ENCODE results near the gene CNTNAP5. TPM values are rescaled to one million over a fixed set of nuclear protein-coding genes. Genes with fewer than 3 reads are reported as not detected.

CNTNAP5 gene
- total RNA-seq, 1 donor = not detected

DNA sequence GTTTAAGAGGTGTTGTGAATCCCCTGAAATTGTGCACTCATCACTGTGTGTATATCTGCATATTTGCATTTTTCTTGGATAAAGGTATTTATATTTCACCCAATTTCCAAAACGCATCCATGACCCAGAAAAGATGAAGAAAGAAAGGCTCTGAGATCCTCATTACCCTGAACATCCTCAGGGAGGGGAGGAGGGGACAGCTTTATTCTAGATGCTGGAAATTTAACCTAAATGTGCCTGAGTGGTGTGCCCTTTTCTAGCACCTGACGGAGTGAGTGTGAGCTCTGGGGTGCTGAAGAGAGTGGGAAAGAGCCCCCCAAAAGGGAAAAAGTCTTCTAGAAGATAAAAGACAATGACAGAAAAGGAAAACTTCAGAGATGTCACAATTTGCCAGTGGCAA is 20.8 kb downstream of the CNTNAP5 start:
- Histone ChIP-seq H3K27me3 (ENCODE audit: insufficient read depth, low read length) (no peaks in the 10 kb centered on the region), H3K9me3 (ENCODE audit: low read depth, low read length) (no peaks in the 10 kb centered on the region), H3K4me1 (ENCODE audit: insufficient read depth, low read length) (no peaks in the 10 kb centered on the region), H3K4me3 (ENCODE audit: low read length) (no peak overlapping the region)

GRCh38 chr2:124046332-124046731 is 21.2 kb downstream of the CNTNAP5 start:
- Histone ChIP-seq H3K4me1 (ENCODE audit: insufficient read depth, low read length) (no peaks in the 10 kb centered on the region), H3K4me3 (ENCODE audit: low read length) (no peak overlapping the region), H3K27me3 (ENCODE audit: insufficient read depth, low read length) (no peaks in the 10 kb centered on the region), H3K9me3 (ENCODE audit: low read depth, low read length) (no peaks in the 10 kb centered on the region)

DNA sequence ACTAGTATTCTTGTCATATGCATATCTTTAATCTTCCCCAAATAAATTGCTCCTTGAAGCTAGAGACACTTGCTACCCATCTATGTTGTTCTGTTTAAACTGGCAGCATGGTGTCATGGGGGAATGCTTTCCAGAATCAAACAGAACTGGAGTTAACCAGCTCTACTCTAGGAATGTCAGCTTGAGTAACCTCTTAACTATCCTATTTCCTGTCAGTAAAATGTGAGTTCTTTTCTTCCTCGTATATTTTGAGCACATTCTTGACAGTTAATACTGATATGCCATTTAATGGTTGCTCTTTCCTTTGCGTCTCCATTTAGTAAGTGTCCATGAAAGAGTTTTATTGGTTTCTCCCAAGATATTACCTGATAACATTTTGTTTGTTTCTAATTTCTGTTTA is 23.0 kb downstream of the CNTNAP5 start:
- H3K27me3 ChIP-seq (ENCODE audit: insufficient read depth, low read length) = no peaks in the 10 kb centered on the region
- no peaks in the 10 kb centered on the region for H3K4me1 ChIP-seq (ENCODE audit: insufficient read depth, low read length)
- no peak overlapping the region for H3K4me3 ChIP-seq (ENCODE audit: low read length)
- H3K9me3 ChIP-seq (ENCODE audit: low read depth, low read length) = no peaks in the 10 kb centered on the region

GRCh38 chr2:124048664-124049063 is 23.6 kb downstream of the CNTNAP5 start:
- Histone ChIP-seq H3K4me3 (ENCODE audit: low read length) (no peak overlapping the region), H3K27me3 (ENCODE audit: insufficient read depth, low read length) (no peaks in the 10 kb centered on the region), H3K9me3 (ENCODE audit: low read depth, low read length) (no peaks in the 10 kb centered on the region), H3K4me1 (ENCODE audit: insufficient read depth, low read length) (no peaks in the 10 kb centered on the region)

DNA sequence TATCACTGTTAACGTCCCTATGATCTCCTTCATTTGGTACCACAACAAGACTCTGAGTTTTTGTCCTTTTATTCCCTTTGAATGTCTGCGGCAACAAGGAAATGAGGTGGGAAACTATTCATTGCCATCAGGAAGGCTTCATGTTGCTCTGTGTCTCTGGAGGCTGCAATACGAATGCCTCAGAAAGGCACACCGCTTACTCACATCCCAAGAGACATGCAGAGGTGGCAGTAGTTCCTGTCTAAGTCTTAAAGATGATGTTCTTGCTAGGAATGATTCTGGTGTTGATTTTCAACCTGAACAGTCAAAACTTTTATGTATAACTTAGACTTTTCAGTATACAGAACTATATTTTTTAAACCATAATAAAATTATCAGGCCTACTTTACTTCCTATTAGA is 24.0 kb downstream of the CNTNAP5 start:
- Histone ChIP-seq H3K9me3 (ENCODE audit: low read depth, low read length) (no peaks in the 10 kb centered on the region), H3K4me3 (ENCODE audit: low read length) (no peak overlapping the region), H3K4me1 (ENCODE audit: insufficient read depth, low read length) (no peaks in the 10 kb centered on the region), H3K27me3 (ENCODE audit: insufficient read depth, low read length) (no peaks in the 10 kb centered on the region)

DNA sequence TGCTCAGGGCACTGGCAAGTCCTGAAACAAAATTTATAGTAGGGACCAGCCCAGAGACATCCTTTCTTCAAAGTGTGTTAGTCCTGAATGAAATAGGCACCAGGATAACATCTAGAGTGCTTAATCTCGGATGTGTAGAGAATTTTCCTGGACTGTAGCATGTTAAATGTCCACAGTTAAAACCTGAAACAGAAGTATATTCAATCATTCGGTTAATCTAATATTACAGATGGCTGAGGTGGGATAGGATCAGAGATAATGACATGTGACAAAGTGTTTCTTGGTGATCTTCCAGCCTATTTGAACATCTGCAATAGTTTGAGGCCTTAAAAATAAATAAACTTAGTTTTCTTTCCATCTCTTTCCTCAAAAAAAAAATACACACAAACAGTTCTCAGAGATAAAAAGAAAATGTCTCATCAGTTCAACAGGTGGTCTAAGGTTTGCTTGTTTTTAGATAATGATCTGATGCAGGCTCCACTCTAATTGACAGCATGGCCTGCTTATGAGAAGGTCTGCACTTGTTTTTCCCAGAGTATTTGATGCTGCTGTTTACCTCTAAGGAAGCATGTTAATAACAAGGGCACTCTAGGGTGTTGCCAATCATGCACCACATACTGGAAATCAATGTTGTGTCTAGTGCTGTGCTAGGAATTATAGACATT is 25.9 kb downstream of the CNTNAP5 start:
- Histone ChIP-seq H3K9me3 (ENCODE audit: low read depth, low read length) (no peaks in the 10 kb centered on the region), H3K4me1 (ENCODE audit: insufficient read depth, low read length) (no peaks in the 10 kb centered on the region), H3K4me3 (ENCODE audit: low read length) (no peak overlapping the region), H3K27me3 (ENCODE audit: insufficient read depth, low read length) (no peaks in the 10 kb centered on the region)

DNA sequence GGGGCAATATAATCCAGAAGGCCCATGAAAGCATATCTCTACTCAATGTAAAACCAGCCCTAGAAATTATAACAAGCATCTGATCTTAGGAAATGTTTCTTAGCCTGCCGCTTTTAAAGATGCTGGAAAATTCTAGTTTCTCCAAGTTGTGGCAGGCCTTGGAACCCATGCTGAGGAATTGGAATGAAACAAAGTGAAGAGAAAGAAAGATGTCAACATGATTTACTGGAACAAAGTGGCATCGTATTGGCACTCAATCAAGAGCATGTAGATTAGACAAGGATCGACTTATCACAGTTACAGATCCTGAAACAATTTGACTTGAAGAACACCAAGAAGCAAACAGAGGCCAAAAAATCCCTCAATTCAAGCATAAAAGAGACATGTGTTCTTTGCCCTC is 28.7 kb downstream of the CNTNAP5 start:
- no peaks in the 10 kb centered on the region for H3K9me3 ChIP-seq (ENCODE audit: low read depth, low read length)
- H3K4me1 ChIP-seq (ENCODE audit: insufficient read depth, low read length) = no peaks in the 10 kb centered on the region
- no peak overlapping the region for H3K4me3 ChIP-seq (ENCODE audit: low read length)
- no peaks in the 10 kb centered on the region for H3K27me3 ChIP-seq (ENCODE audit: insufficient read depth, low read length)

DNA sequence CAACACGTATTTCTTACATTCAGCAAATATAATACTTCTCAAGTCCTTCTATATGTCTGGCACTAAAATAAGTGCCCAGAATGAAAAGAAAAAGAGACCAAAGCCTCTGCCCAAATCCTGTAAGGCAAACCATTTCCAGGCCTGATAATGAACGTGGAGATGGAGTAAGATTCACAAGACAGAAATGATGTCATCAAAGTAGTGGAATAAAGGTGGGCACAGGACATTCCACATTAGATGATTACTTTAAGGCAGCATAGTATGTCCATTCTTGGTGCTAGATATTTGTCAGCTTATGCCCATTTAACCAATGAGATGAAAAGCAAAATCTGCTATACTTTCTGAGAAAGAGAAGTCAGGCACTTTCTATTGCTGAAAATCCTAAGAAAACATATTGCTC is 38.5 kb downstream of the CNTNAP5 start:
- Histone ChIP-seq H3K9me3 (ENCODE audit: low read depth, low read length) (no peaks in the 10 kb centered on the region), H3K4me3 (ENCODE audit: low read length) (no peak overlapping the region), H3K4me1 (ENCODE audit: insufficient read depth, low read length) (no peaks in the 10 kb centered on the region), H3K27me3 (ENCODE audit: insufficient read depth, low read length) (no peaks in the 10 kb centered on the region)

GRCh38 chr2:124065636-124066035 is 40.5 kb downstream of the CNTNAP5 start:
- no peaks in the 10 kb centered on the region for H3K9me3 ChIP-seq (ENCODE audit: low read depth, low read length)
- no peaks in the 10 kb centered on the region for H3K4me1 ChIP-seq (ENCODE audit: insufficient read depth, low read length)
- no peak overlapping the region for H3K4me3 ChIP-seq (ENCODE audit: low read length)
- no peaks in the 10 kb centered on the region for H3K27me3 ChIP-seq (ENCODE audit: insufficient read depth, low read length)

DNA sequence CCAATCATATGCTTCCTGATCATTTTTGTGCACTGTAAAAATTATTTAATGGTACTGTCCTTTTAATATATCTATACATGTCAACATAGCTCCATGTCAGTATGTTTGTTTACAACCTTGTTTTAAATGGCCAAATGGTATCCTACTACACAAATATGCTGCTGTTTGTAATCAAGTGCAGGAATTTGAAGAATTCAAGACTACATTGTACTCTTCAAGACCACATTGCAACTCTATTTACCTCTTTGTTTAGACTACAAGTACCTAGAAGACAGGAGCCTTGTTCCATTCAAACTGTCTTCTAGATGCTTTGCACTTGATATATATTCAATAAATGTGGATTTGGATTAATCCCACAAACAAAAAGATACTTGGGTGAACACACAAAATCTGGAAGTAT is 41.7 kb downstream of the CNTNAP5 start:
- no peak overlapping the region for H3K4me3 ChIP-seq (ENCODE audit: low read length)
- H3K4me1 ChIP-seq (ENCODE audit: insufficient read depth, low read length) = no peaks in the 10 kb centered on the region
- H3K27me3 ChIP-seq (ENCODE audit: insufficient read depth, low read length) = no peaks in the 10 kb centered on the region
- no peaks in the 10 kb centered on the region for H3K9me3 ChIP-seq (ENCODE audit: low read depth, low read length)

- no peaks in the 10 kb centered on the region for H3K4me1 ChIP-seq (ENCODE audit: insufficient read depth, low read length)
- H3K4me3 ChIP-seq (ENCODE audit: low read length) = no peak overlapping the region
- no peaks in the 10 kb centered on the region for H3K27me3 ChIP-seq (ENCODE audit: insufficient read depth, low read length)
- no peaks in the 10 kb centered on the region for H3K9me3 ChIP-seq (ENCODE audit: low read depth, low read length)
Observed at GRCh38 chr2:124079045-124079444, 54.0 kb downstream of the CNTNAP5 start.

GRCh38 chr2:124080281-124081153 is 55.4 kb downstream of the CNTNAP5 start:
- no peaks in the 10 kb centered on the region for H3K27me3 ChIP-seq (ENCODE audit: insufficient read depth, low read length)
- H3K4me3 ChIP-seq (ENCODE audit: low read length) = no peak overlapping the region
- H3K9me3 ChIP-seq (ENCODE audit: low read depth, low read length) = no peaks in the 10 kb centered on the region
- H3K4me1 ChIP-seq (ENCODE audit: insufficient read depth, low read length) = no peaks in the 10 kb centered on the region

- H3K4me3 ChIP-seq (ENCODE audit: low read length) = no peak overlapping the region
- H3K4me1 ChIP-seq (ENCODE audit: insufficient read depth, low read length) = no peaks in the 10 kb centered on the region
- H3K27me3 ChIP-seq (ENCODE audit: insufficient read depth, low read length) = no peaks in the 10 kb centered on the region
- H3K9me3 ChIP-seq (ENCODE audit: low read depth, low read length) = no peaks in the 10 kb centered on the region
Observed at GRCh38 chr2:124081154-124081716, 56.1 kb downstream of the CNTNAP5 start.

GRCh38 chr2:124088616-124089015 is 63.5 kb downstream of the CNTNAP5 start:
- no peaks in the 10 kb centered on the region for H3K4me1 ChIP-seq (ENCODE audit: insufficient read depth, low read length)
- H3K27me3 ChIP-seq (ENCODE audit: insufficient read depth, low read length) = no peaks in the 10 kb centered on the region
- no peak overlapping the region for H3K4me3 ChIP-seq (ENCODE audit: low read length)
- H3K9me3 ChIP-seq (ENCODE audit: low read depth, low read length) = no peaks in the 10 kb centered on the region

GRCh38 chr2:124091721-124092120 is 66.6 kb downstream of the CNTNAP5 start:
- no peaks in the 10 kb centered on the region for H3K4me1 ChIP-seq (ENCODE audit: insufficient read depth, low read length)
- H3K4me3 ChIP-seq (ENCODE audit: low read length) = no peak overlapping the region
- H3K27me3 ChIP-seq (ENCODE audit: insufficient read depth, low read length) = no peaks in the 10 kb centered on the region
- no peaks in the 10 kb centered on the region for H3K9me3 ChIP-seq (ENCODE audit: low read depth, low read length)
